Vagina (tissue), 2 donors: ENCODE measurements around the gene MOB3A. TPM values are rescaled to one million over a fixed set of nuclear protein-coding genes. Genes with fewer than 3 reads are reported as not detected.

Source experiments
- DNase-seq, 2 donors: peaks; one replicate each; pipeline ENCODE4 v3.0.0-alpha.2; 2017; ENCODE audit errors: extremely low spot score in 2 of 2
- H3K27ac ChIP-seq: fragments of 200-600 bp; sonication (generic); one replicate; pipeline ENCODE4 v1.5.1; 2019
- H3K27me3 ChIP-seq: fragments of 200-600 bp; sonication (generic); one replicate; pipeline ENCODE4 v1.5.1; 2019
- H3K36me3 ChIP-seq, 2 donors: fragments of 200-600 bp; sonication (generic); one replicate each; pipeline ENCODE4 v1.5.1; 2017 to 2019
- H3K4me1 ChIP-seq: fragments of 200-600 bp; sonication (generic); one replicate; pipeline ENCODE4 v1.5.1; 2019
- H3K4me3 ChIP-seq, 2 donors: fragments of 200-600 bp; sonication (generic); 1 replicate in 1 of 2; 2 replicates in 1 of 2; pipeline ENCODE4 v1.5.1; 2016 to 2019
- H3K9me3 ChIP-seq: fragments of 200-600 bp; sonication (generic); one replicate; pipeline ENCODE4 v1.5.1; 2019
- CTCF ChIP-seq, 3 experiments: fragments of 450-650 bp in 2 of 3; fragments of 200-600 bp in 1 of 3; sonication (generic) in 1 of 3; IDR thresholded peaks; one replicate each; pipeline ENCODE4 v1.5.1; 2017 to 2019; ENCODE audit warnings: antibody characterized with exemption in 3 of 3, mild to moderate bottlenecking in 2 of 3, moderate library complexity in 2 of 3
- POLR2A ChIP-seq, 2 donors: fragments of 450-650 bp; IDR thresholded peaks; one replicate each; pipeline ENCODE4 v1.6.1; 2017; ENCODE audit warnings: antibody characterized with exemption in 2 of 2, mild to moderate bottlenecking in 2 of 2, moderate library complexity in 2 of 2
- POLR2AphosphoS5 ChIP-seq, 2 donors: sonication (generic); formaldehyde crosslinking; IDR thresholded peaks; one replicate each; pipeline ENCODE4 v1.9.0; 2017; ENCODE audit warnings: antibody characterized with exemption in 2 of 2, mild to moderate bottlenecking in 2 of 2, low read depth in 1 of 2; ENCODE audit not compliant: insufficient read depth in 1 of 2
- intact Hi-C: fragments of 100-400 bp; cut with DNase I; formaldehyde crosslinking; loops from one replicate; pipeline ENCODE4 v1.15.1; 2023
- total RNA-seq: library from RNA; depleted of rRNA; stranded (reverse); fragments of >200 nt; gene quantifications from one replicate; pipeline ENCODE4 v1.2.3, GENCODE V29; 2016

The MOB3A gene
- total RNA-seq, 1 donor from 2014 or later, result 50.6 TPM

DNA sequence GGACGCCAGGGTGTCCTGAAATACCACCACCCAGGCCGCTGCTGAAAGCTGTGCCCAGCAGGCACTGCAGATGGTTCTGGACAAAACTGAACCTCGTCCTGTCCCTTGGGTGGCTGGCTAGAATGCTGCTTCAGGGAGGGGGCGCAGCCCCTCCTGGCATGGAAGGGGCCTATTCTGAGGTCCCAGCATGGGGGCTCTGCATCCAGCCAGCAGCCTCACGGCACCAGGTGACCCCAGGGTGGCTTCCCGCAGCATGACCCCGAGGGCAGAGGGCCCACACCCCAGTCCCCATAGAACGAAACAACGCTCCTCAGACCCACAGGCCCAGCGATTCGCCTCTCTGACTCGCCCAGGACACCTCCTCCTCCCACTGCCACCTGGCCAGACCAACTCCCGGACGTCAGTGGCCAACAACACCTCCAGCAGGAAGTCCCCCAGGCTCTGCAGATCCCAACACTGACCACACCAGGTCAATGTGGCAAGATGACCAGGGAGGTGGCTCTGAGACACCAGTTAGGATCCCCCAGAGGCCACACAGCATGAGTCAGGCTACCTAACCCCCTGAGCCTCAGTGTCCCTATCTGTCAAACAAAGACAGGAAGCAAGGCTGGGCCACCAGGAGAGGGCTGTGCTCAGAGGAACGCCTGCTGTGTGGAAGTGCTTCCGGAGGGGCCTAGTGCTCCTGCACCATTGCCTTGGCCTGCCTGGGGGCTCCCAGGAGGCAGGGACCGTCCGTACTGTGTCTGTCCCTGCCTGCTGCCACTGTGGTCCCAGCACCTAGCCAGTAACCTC lies 51.2 kb downstream of the MOB3A start:
- DNase-seq, result peak in 1 of 2 donors; percentile 96
- H3K27me3 ChIP-seq, result no peaks in the 10 kb centered on the region
- no peaks in the 10 kb centered on the region for H3K9me3 ChIP-seq
- peak overlapping the region; percentile 100 for H3K27ac ChIP-seq
- peaks cover 96% of the 10 kb centered on the region for H3K4me1 ChIP-seq
- no peak overlapping the region for H3K4me3 ChIP-seq
- intact Hi-C loops, result no loop called here
- H3K36me3 ChIP-seq, result peaks cover 0 to 40% of the 10 kb centered on the region in 2 donors
- TF ChIP-seq POLR2A (IDR thresholded peaks at IDR 0.05) (no peak), CTCF (IDR thresholded peaks at IDR 0.05) (no peak), POLR2AphosphoS5 (IDR thresholded peaks at IDR 0.05; ENCODE audit: insufficient read depth in 1 of 2, low read depth in 1 of 2) (no peak)

DNA sequence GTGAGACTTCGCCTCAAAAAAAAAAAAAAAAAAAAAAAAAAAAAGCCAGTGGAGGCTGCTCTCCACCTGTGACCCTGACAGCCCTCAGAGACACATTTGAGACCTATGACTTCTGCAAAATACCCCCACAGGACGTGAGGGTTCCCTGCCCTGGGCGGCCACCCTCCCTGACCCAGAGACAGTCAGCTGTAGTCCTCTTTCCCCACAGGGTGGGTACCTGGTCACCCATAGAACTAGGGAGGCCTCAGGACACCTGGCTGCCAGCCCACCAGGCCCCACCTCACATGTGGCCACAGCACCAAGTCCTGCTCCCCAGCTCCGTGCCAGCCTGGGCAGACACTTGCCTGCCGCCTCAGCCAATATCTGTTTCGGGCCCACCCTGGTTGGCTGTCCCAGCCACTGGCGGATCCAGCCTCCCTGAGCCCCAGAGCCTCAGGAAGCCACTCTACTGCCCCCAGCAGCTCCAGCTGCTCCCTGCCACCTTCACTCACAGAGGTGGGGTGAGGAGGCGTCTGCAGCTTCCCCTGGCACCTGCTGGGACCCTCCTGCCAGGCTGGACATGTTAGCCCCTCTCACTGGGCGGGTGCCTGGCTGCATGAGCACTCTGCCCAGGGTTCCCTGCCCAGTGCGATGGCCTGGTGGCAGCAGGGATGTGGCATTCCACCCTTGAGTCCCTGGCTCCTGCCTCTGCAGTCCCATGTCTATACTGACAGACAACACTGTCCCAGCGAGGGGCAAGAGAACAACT lies 52.0 kb downstream of the MOB3A start:
- Histone ChIP-seq H3K36me3 (peaks cover 0 to 48% of the 10 kb centered on the region in 2 donors), H3K27ac (peak overlapping the region; percentile 100)
- peak; percentile 84 to 88 for DNase-seq

GRCh38 chr19:2043251-2043641 lies 52.9 kb downstream of the MOB3A start:
- H3K27me3 ChIP-seq, result no peaks in the 10 kb centered on the region
- no peaks in the 10 kb centered on the region for H3K9me3 ChIP-seq
- H3K4me3 ChIP-seq, result peak overlapping the region in 1 of 2 donors; percentile 41
- peak in 1 of 2 donors; percentile 95 for DNase-seq
- peak overlapping the region; percentile 100 for H3K27ac ChIP-seq
- H3K36me3 ChIP-seq, result peaks cover 0 to 55% of the 10 kb centered on the region in 2 donors
- intact Hi-C loops, result no loop called here
- TF ChIP-seq POLR2AphosphoS5 (IDR thresholded peaks at IDR 0.05; ENCODE audit: insufficient read depth in 1 of 2, low read depth in 1 of 2) (no peak), CTCF (IDR thresholded peaks at IDR 0.05) (no peak), POLR2A (IDR thresholded peaks at IDR 0.05) (no peak)
- H3K4me1 ChIP-seq, result peaks cover 80% of the 10 kb centered on the region

More for the DNA sequence above, 52.0 kb downstream of the MOB3A start:
- peak in 1 of 2 donors; percentile 21 for TF ChIP-seq POLR2AphosphoS5 (IDR thresholded peaks at IDR 0.05; ENCODE audit: insufficient read depth in 1 of 2, low read depth in 1 of 2)
- TF ChIP-seq CTCF (IDR thresholded peaks at IDR 0.05), result no peak
- Histone ChIP-seq H3K9me3 (no peaks in the 10 kb centered on the region), H3K4me3 (no peak overlapping the region), H3K27me3 (no peaks in the 10 kb centered on the region), H3K4me1 (peaks cover 89% of the 10 kb centered on the region)
- intact Hi-C loops, result no loop called here

- peak; percentile 92 to 93 for DNase-seq
- H3K9me3 ChIP-seq, result no peaks in the 10 kb centered on the region
- intact Hi-C loops, result no loop called here
- H3K36me3 ChIP-seq, result peaks cover 0 to 61% of the 10 kb centered on the region in 2 donors
- H3K27me3 ChIP-seq, result no peaks in the 10 kb centered on the region
- peak overlapping the region; percentile 100 for H3K27ac ChIP-seq
- H3K4me3 ChIP-seq, result peak overlapping the region; percentile 30 to 41
- TF ChIP-seq POLR2A (IDR thresholded peaks at IDR 0.05), result no peak
- TF ChIP-seq POLR2AphosphoS5 (IDR thresholded peaks at IDR 0.05; ENCODE audit: insufficient read depth in 1 of 2, low read depth in 1 of 2), result no peak
- TF ChIP-seq CTCF (IDR thresholded peaks at IDR 0.05), result no peak
- peaks cover 74% of the 10 kb centered on the region for H3K4me1 ChIP-seq
Observed at GRCh38 chr19:2042485-2043250, 53.5 kb downstream of the MOB3A start.
